Measurements from ENCODE around the gene MYO9A.

GRCh38 chr15:71817351-71817750, 300.6 kb downstream of the MYO9A start:
- TF ChIP-seq CTCF (conservative IDR thresholded peaks at IDR 0.05; ENCODE audit: low read depth, low read length) (no peak), EZH2 (IDR thresholded peaks at IDR 0.05; ENCODE audit: borderline replicate concordance, low read depth, low read length, poor library complexity, severe bottlenecking) (no peak)
